Activated naive CD8-positive, alpha-beta T cell treated with anti-CD3 and anti-CD28 coated beads for 36 hours (primary cell): ENCODE results near the gene CAMK2B. TPM values are rescaled to one million over a fixed set of nuclear protein-coding genes. Genes with fewer than 3 reads are reported as not detected.

ENCODE experiments used
- DNase-seq: peaks from one replicate; pipeline ENCODE4 v3.0.0; 2021
- H3K27ac Mint-ChIP-seq: one replicate; pipeline ENCODE4 v1.8.0; 2022; ENCODE audit warnings: mild to moderate bottlenecking, moderate library complexity, mixed read lengths
- H3K27me3 Mint-ChIP-seq: one replicate; pipeline ENCODE4 v1.8.0; 2022; ENCODE audit warnings: mild to moderate bottlenecking, mixed read lengths
- H3K36me3 Mint-ChIP-seq: one replicate; pipeline ENCODE4 v1.8.0; 2021; ENCODE audit warnings: mild to moderate bottlenecking, mixed read lengths
- H3K4me1 Mint-ChIP-seq: one replicate; pipeline ENCODE4 v1.8.0; 2021; ENCODE audit warnings: mixed read lengths
- H3K4me3 Mint-ChIP-seq: one replicate; pipeline ENCODE4 v1.8.0; 2022; ENCODE audit warnings: mild to moderate bottlenecking, moderate library complexity, mixed read lengths
- H3K9me3 Mint-ChIP-seq: one replicate; pipeline ENCODE4 v1.8.0; 2022; ENCODE audit warnings: mixed read lengths
- total RNA-seq, 2 experiments: library from RNA; stranded (reverse); gene quantifications; one replicate each; pipeline ENCODE4 v1.2.3, GENCODE V29; 2021

The CAMK2B gene
- total RNA-seq, 2 experiments from 2014 or later: 0.62 to 0.97 TPM

- Mint-ChIP-seq H3K4me1 (no peaks in the 10 kb centered on the region), H3K9me3 (no peaks in the 10 kb centered on the region), H3K27me3 (peaks cover 5% of the 10 kb centered on the region), H3K4me3 (no peak overlapping the region), H3K36me3 (no peaks in the 10 kb centered on the region), H3K27ac (no peak overlapping the region)
- DNase-seq: no peak
Observed at GRCh38 chr7:44223362-44224079, 101.9 kb downstream of the CAMK2B start.

DNA sequence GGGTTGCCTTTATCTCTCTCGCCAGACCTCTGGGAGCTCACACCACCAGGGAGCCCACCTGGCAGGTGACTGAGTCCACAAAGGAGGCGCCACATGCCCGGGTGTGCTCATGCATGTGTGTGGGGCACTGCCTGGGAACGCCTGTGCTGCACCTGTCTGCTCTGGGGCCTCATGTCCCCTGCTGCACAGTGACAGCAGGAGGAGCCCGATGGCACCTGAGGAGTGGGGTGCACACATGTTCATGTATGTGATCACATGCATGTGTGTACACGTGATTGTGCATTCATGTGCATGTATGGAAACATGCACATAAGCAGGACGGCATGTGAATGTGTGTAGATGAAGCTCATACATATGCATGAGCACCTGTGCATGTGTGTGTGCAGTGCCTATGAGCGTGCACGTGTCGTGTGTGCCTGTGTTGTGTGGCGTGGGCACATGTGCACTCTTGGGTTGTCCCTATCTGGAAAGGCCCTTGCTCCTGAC, 102.6 kb downstream of the CAMK2B start:
- H3K27me3 Mint-ChIP-seq: peaks cover 5% of the 10 kb centered on the region
- DNase-seq: no peak
- no peaks in the 10 kb centered on the region for H3K9me3 Mint-ChIP-seq
- no peaks in the 10 kb centered on the region for H3K4me1 Mint-ChIP-seq
- no peak overlapping the region for H3K27ac Mint-ChIP-seq
- H3K36me3 Mint-ChIP-seq: no peaks in the 10 kb centered on the region
- no peak overlapping the region for H3K4me3 Mint-ChIP-seq

GRCh38 chr7:44222074-44222473, 103.3 kb downstream of the CAMK2B start:
- no peaks in the 10 kb centered on the region for H3K9me3 Mint-ChIP-seq
- H3K36me3 Mint-ChIP-seq: no peaks in the 10 kb centered on the region
- no peak overlapping the region for H3K27ac Mint-ChIP-seq
- no peak overlapping the region for H3K4me3 Mint-ChIP-seq
- H3K27me3 Mint-ChIP-seq: peaks cover 5% of the 10 kb centered on the region
- no peak for DNase-seq
- no peaks in the 10 kb centered on the region for H3K4me1 Mint-ChIP-seq

DNA sequence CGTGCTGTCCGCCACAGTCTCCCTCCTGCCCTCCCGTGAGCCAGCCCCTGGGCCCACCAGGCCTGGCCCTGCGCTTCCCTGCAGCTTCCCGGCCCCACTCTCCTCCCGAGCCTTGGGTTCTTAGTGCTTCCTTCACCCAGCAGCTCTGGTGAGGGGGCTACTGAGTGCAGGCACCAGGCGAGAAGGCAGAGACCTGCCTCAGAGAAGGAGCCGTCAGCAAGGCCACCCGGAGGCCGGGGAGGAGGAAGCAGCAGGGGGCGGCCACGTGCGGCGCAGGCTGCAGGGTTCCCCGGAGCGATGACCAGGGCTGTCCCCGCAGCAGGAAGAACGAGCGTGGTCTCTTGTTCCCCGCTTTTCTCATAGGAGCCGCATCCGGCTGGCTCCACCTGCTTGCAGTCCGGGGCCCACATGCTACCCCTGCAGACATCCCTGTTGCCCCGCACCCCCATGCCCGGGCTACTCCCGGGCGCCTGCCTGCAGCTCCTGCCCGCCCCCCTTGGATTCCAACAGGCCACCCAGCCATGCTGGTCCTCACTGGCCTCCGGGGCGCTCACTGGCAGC, 104.1 kb downstream of the CAMK2B start:
- Mint-ChIP-seq H3K27ac (no peak overlapping the region), H3K9me3 (no peaks in the 10 kb centered on the region)

GRCh38 chr7:44220358-44221112, 104.9 kb downstream of the CAMK2B start:
- DNase-seq: no peak

More for the DNA sequence above, 104.1 kb downstream of the CAMK2B start:
- H3K27me3 Mint-ChIP-seq: peaks cover 5% of the 10 kb centered on the region
- H3K4me1 Mint-ChIP-seq: no peaks in the 10 kb centered on the region
- no peak for DNase-seq
- H3K4me3 Mint-ChIP-seq: no peak overlapping the region
- H3K36me3 Mint-ChIP-seq: no peaks in the 10 kb centered on the region

DNA sequence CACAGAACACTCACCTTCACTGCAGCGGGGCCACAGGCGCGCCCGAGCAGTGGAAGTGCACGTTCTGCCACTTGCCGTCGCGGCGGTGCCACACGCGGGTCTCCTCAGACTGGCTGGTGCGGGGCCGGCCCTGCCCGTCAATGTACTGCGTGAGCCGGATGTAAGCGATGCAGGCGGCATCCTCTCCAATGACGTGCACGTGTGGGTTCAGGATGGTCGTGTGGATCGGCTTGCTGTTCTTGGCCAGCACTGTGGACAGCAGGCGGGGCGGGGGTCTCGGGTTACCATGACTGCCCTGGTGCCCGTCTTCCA, 105.4 kb downstream of the CAMK2B start:
- Mint-ChIP-seq H3K27me3 (no peaks in the 10 kb centered on the region), H3K9me3 (no peaks in the 10 kb centered on the region), H3K4me3 (no peak overlapping the region), H3K27ac (no peak overlapping the region), H3K36me3 (no peaks in the 10 kb centered on the region), H3K4me1 (no peaks in the 10 kb centered on the region)
- DNase-seq: no peak

More at GRCh38 chr7:44220358-44221112, 104.9 kb downstream of the CAMK2B start:
- Mint-ChIP-seq H3K9me3 (no peaks in the 10 kb centered on the region), H3K27ac (no peak overlapping the region), H3K4me1 (no peaks in the 10 kb centered on the region), H3K4me3 (no peak overlapping the region), H3K27me3 (no peaks in the 10 kb centered on the region), H3K36me3 (no peaks in the 10 kb centered on the region)

GRCh38 chr7:44219371-44220045, 105.9 kb downstream of the CAMK2B start:
- Mint-ChIP-seq H3K36me3 (no peaks in the 10 kb centered on the region), H3K4me1 (no peaks in the 10 kb centered on the region), H3K27ac (no peak overlapping the region), H3K4me3 (no peak overlapping the region), H3K27me3 (no peaks in the 10 kb centered on the region), H3K9me3 (no peaks in the 10 kb centered on the region)
- DNase-seq: no peak

DNA sequence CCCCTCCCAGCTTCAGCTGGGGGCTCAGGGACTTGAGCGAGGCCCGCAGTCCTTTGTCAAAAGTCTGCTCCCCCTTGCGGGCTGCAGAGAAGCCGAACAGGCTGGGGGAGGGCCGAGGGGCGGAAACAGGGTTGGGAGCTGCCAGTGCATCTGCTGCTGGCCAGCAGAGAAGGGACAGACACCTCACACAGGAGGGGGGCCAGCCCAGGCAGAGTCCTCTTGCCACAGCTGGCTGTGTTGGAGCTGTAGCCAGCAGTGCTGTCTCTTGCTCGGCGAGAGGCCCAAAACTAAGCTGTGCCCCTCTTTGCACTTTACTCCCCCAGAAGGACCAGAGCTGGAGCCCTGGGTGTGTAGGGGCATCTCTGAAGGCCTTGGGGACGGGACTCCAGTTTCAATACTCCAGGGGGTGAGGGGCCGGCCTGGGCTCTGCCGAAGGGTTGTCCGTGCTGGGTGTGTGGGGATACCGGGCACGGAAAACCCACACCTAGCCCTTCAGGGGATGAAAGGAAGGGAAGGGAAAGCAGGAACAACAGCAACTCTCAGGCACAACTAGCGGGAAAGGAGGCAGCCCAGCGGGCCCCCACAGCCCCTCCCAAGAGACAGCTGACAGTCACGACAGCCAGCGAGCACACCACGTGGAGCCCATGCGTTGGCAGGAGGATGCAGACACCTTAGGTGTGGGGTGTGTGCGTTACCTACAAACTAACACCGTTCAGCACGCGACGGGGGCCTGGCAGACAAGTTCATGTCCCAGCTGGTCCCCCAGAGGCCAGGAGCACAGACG, 106.8 kb downstream of the CAMK2B start:
- DNase-seq: no peak
- no peaks in the 10 kb centered on the region for H3K4me1 Mint-ChIP-seq
- no peaks in the 10 kb centered on the region for H3K27me3 Mint-ChIP-seq
- no peak overlapping the region for H3K4me3 Mint-ChIP-seq
- no peaks in the 10 kb centered on the region for H3K9me3 Mint-ChIP-seq
- no peak overlapping the region for H3K27ac Mint-ChIP-seq
- no peaks in the 10 kb centered on the region for H3K36me3 Mint-ChIP-seq

GRCh38 chr7:44217852-44218402, 107.5 kb downstream of the CAMK2B start:
- no peaks in the 10 kb centered on the region for H3K9me3 Mint-ChIP-seq
- H3K36me3 Mint-ChIP-seq: no peaks in the 10 kb centered on the region
- H3K4me1 Mint-ChIP-seq: no peaks in the 10 kb centered on the region
- H3K27ac Mint-ChIP-seq: no peak overlapping the region
- H3K27me3 Mint-ChIP-seq: no peaks in the 10 kb centered on the region
- DNase-seq: no peak
- no peak overlapping the region for H3K4me3 Mint-ChIP-seq

- H3K27ac Mint-ChIP-seq: no peak overlapping the region
- peaks cover under 1% of the 10 kb centered on the region for H3K36me3 Mint-ChIP-seq
- H3K27me3 Mint-ChIP-seq: no peaks in the 10 kb centered on the region
- H3K4me1 Mint-ChIP-seq: no peaks in the 10 kb centered on the region
- no peak for DNase-seq
- H3K4me3 Mint-ChIP-seq: no peak overlapping the region
- H3K9me3 Mint-ChIP-seq: no peaks in the 10 kb centered on the region
Observed at GRCh38 chr7:44217223-44217714, 108.1 kb downstream of the CAMK2B start.

DNA sequence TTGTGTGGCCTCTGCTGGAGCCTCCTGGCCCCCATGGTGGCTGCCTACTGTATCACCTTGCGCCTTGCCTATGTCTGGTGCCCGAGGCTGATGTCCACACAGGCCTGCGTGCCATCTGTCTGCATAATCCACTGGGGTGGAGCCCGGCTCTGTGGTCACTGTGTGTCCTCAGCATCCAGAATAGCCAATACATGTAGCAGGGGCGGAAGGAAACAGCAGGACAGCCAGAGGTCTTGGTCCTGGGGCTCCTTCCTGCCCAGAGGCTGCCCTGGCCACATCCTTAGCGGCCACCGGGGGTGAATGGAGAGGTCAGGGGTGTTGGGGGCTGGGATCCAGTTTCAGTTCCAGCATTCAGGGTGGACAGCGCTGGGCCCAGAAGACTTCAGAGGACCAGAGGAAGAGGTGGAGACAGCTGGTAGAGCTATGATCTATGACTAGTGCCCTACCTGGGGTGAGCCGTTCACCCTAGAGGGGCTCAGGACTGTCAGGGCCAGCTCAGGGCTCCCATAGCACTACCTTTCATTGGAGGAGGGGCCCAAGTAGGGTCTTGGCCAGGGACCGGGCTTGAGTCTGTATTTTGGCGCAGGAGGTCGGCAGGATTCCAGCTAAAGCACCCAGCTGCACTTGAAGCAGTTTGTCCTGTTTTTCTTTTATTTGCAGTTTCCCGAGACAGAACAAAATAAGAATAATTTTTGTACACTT, 108.7 kb downstream of the CAMK2B start:
- no peaks in the 10 kb centered on the region for H3K9me3 Mint-ChIP-seq
- no peaks in the 10 kb centered on the region for H3K27me3 Mint-ChIP-seq
- H3K4me3 Mint-ChIP-seq: no peak overlapping the region
- no peaks in the 10 kb centered on the region for H3K4me1 Mint-ChIP-seq
- DNase-seq: no peak
- H3K27ac Mint-ChIP-seq: no peak overlapping the region
- peaks cover 2% of the 10 kb centered on the region for H3K36me3 Mint-ChIP-seq

GRCh38 chr7:44216019-44216418, 109.4 kb downstream of the CAMK2B start:
- DNase-seq: no peak
- Mint-ChIP-seq H3K4me3 (no peak overlapping the region), H3K36me3 (peaks cover 2% of the 10 kb centered on the region), H3K27ac (no peak overlapping the region), H3K27me3 (no peaks in the 10 kb centered on the region), H3K9me3 (no peaks in the 10 kb centered on the region), H3K4me1 (no peaks in the 10 kb centered on the region)

- no peak for DNase-seq
- Mint-ChIP-seq H3K27me3 (no peaks in the 10 kb centered on the region), H3K4me3 (no peak overlapping the region), H3K27ac (peak overlapping the region; percentile 7), H3K4me1 (no peaks in the 10 kb centered on the region), H3K9me3 (no peaks in the 10 kb centered on the region), H3K36me3 (peaks cover 2% of the 10 kb centered on the region)
Observed at GRCh38 chr7:44215531-44215930, 109.9 kb downstream of the CAMK2B start.
